CD14-positive monocyte (primary cell): ENCODE results near the gene SPNS1. TPM values are rescaled to one million over a fixed set of nuclear protein-coding genes. Genes with fewer than 3 reads are reported as not detected.

ENCODE experiments used
- DNase-seq, 3 donors: peaks; one replicate each; pipeline ENCODE4 v3.0.0-alpha.2; 2011 to 2022
- H2AFZ ChIP-seq: 2 replicates; pipeline ENCODE4 v1.6.0; 2012; ENCODE audit warnings: mild to moderate bottlenecking, low read depth, low read length, inconsistent platforms; ENCODE audit not compliant: insufficient read depth, poor library complexity, severe bottlenecking
- H3K27ac ChIP-seq, 2 donors: 1 replicate in 1 of 2; 2 replicates in 1 of 2; pipeline ENCODE4 v1.5.1; 2012 to 2013; ENCODE audit warnings: low read length in 2 of 2, control low read depth in 1 of 2, inconsistent platforms in 1 of 2, low read depth in 1 of 2, mild to moderate bottlenecking in 1 of 2
- H3K27me3 ChIP-seq, 2 donors: one replicate each; pipeline versions ENCODE4 v1.6.0 to v1.6.1; 2011 to 2013; ENCODE audit warnings: low read length in 2 of 2; ENCODE audit not compliant: control insufficient read depth in 2 of 2, insufficient read depth in 2 of 2
- H3K36me3 ChIP-seq, 2 donors: replicated peaks in 1 of 2; 1 replicate in 1 of 2; 2 replicates in 1 of 2; pipeline versions ENCODE4 v1.5.1 to v1.6.1; 2012 to 2013; ENCODE audit warnings: low read length in 2 of 2, control low read depth in 1 of 2, inconsistent platforms in 1 of 2, mild to moderate bottlenecking in 1 of 2; ENCODE audit not compliant: insufficient read depth in 2 of 2, control insufficient read depth in 1 of 2
- H3K4me1 ChIP-seq, 2 donors: 1 replicate in 1 of 2; 2 replicates in 1 of 2; pipeline versions ENCODE4 v1.5.1 to v1.6.1; 2012 to 2013; ENCODE audit warnings: low read length in 2 of 2, control low read depth in 1 of 2, inconsistent platforms in 1 of 2, mild to moderate bottlenecking in 1 of 2, moderate library complexity in 1 of 2; ENCODE audit not compliant: insufficient read depth in 2 of 2, control insufficient read depth in 1 of 2
- H3K4me2 ChIP-seq: replicated peaks from 2 replicates; pipeline ENCODE3; 2012; ENCODE audit warnings: low read length, moderate library complexity, mild to moderate bottlenecking; ENCODE audit not compliant: poor library complexity, severe bottlenecking; ENCODE audit errors: extremely low read depth
- H3K4me3 ChIP-seq, 3 experiments: fragments of 200-600 bp in 1 of 3; sonication (generic) in 1 of 3; replicated peaks in 1 of 3; 1 replicate in 2 of 3; 2 replicates in 1 of 3; pipeline ENCODE4 v1.5.1; 2011 to 2013; ENCODE audit warnings: low read length in 3 of 3, mild to moderate bottlenecking in 3 of 3, control low read depth in 2 of 3, low read depth in 2 of 3, inconsistent platforms in 1 of 3, moderate library complexity in 1 of 3
- H3K79me2 ChIP-seq: 2 replicates; pipeline ENCODE4 v1.6.0; 2012; ENCODE audit warnings: mild to moderate bottlenecking, control low read depth, inconsistent platforms, low read length, moderate library complexity; ENCODE audit not compliant: insufficient read depth
- H3K9ac ChIP-seq: 2 replicates; pipeline ENCODE4 v1.6.0; 2017; ENCODE audit warnings: low read length, mild to moderate bottlenecking; ENCODE audit not compliant: insufficient read depth, poor library complexity, severe bottlenecking
- H3K9me3 ChIP-seq, 2 donors: replicated peaks in 1 of 2; 1 replicate in 1 of 2; 2 replicates in 1 of 2; pipeline versions ENCODE4 v1.5.1 to v1.6.1; 2012 to 2013; ENCODE audit warnings: low read length in 2 of 2, control low read depth in 1 of 2; ENCODE audit not compliant: control insufficient read depth in 1 of 2, insufficient read depth in 1 of 2
- H4K20me1 ChIP-seq: 2 replicates; pipeline ENCODE4 v1.6.0; 2012; ENCODE audit warnings: mild to moderate bottlenecking, low read length, control low read depth, moderate library complexity; ENCODE audit not compliant: insufficient read depth
- H3K27ac Mint-ChIP-seq, 7 donors: one replicate each; pipeline ENCODE4 v1.8.0; 2020; ENCODE audit warnings: mild to moderate bottlenecking in 7 of 7, mixed read lengths in 7 of 7, moderate library complexity in 6 of 7, inconsistent platforms in 2 of 7
- H3K27me3 Mint-ChIP-seq, 3 donors: one replicate each; pipeline ENCODE4 v1.8.0; 2021 to 2022; ENCODE audit warnings: low read depth in 3 of 3, mild to moderate bottlenecking in 3 of 3, mixed read lengths in 3 of 3, moderate library complexity in 3 of 3, inconsistent platforms in 1 of 3
- H3K36me3 Mint-ChIP-seq, 2 donors: one replicate each; pipeline ENCODE4 v1.8.0; 2020; ENCODE audit warnings: mixed read lengths in 2 of 2, inconsistent platforms in 1 of 2, mild to moderate bottlenecking in 1 of 2
- H3K4me1 Mint-ChIP-seq: one replicate; pipeline ENCODE4 v1.8.0; 2020; ENCODE audit warnings: mild to moderate bottlenecking, mixed read lengths
- H3K4me3 Mint-ChIP-seq, 2 donors: one replicate each; pipeline ENCODE4 v1.8.0; 2020; ENCODE audit warnings: mild to moderate bottlenecking in 2 of 2, mixed read lengths in 2 of 2, moderate library complexity in 1 of 2
- H3K9me3 Mint-ChIP-seq, 7 donors: one replicate each; pipeline ENCODE4 v1.8.0; 2020 to 2022; ENCODE audit warnings: mixed read lengths in 7 of 7, mild to moderate bottlenecking in 6 of 7, moderate library complexity in 6 of 7, inconsistent platforms in 2 of 7
- CTCF ChIP-seq: fragments of 200-600 bp; IDR thresholded peaks from one replicate; pipeline ENCODE4 v1.8.0; 2022; ENCODE audit warnings: antibody characterized with exemption, mild to moderate bottlenecking
- WGBS: methylation state at CpG from one replicate; pipeline ENCODE4 v1.1.5; 2013; ENCODE audit warnings: missing lambda C conversion rate; ENCODE audit not compliant: insufficient coverage; 5-methylcytosine and 5-hydroxymethylcytosine counted together
- intact Hi-C, 2 donors: fragments of 100-400 bp; cut with micrococcal nuclease; formaldehyde crosslinking; loops; one replicate each; pipeline versions ENCODE4 v1.15.0 to v1.15.1; 2023
- polyA plus RNA-seq, 3 donors: library from polyadenylated mRNA; depleted of rRNA in 1 of 3; unstranded in 2 of 3; stranded (reverse) in 1 of 3; fragments of 300-500 nt in 2 of 3; fragments of >200 nt in 1 of 3; fragmentation: Illumina TruSeq in 2 of 3; gene quantifications; 1 replicate in 2 of 3; 2 replicates in 1 of 3; pipeline ENCODE4 v1.2.3, GENCODE V29; 2012 to 2021

Gene SPNS1
- polyA plus RNA-seq, 3 donors = 93.4 to 104 (median 97.2) TPM

DNA sequence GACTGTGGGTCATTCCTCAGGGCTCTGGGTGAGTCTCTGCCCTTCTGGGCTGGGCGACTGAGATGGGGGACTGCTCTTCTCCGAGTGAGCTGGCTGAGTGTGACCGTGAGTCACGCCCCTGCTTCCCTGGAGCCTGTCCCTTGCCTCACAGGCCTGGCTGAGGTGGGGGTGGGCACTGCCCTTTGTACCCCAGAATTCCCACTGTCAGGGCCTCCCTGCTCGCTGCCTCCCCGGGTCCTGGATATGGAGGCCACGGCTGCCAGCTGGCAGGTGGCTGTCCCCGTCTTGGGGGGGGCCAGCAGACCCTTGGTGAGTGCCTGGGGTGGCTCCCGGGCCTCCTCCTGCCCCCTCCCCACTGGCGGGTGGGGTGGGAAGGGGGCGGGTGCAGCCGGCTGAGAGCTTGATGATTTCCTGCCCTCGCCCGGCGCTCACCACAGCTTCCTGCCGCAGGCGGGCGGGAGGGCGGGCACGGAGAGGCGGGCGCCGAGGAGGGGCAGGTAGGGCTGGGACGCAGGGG lies 10.1 kb downstream of the SPNS1 start, which contains the start of gene LAT:
Gene LAT, plus strand, starts transcription at position 434 of the 517 bp plus-strand sequence. CDS start 366 bp downstream, outside the sequence.
- Histone ChIP-seq H3K4me3 (peak within 1 kb of the TSS in 2 of 3 experiments; percentile 15 to 65), H3K4me2 (peak within 1 kb of the TSS; percentile 73)
- whole genome bisulfite sequencing = 1% methylated on average over 14 of the region's 24 CpGs

More for the DNA sequence above, 10.1 kb downstream of the SPNS1 start, which contains the start of gene LAT:
- peaks cover 70 to 85% of the 10 kb centered on the region in 2 donors for H3K36me3 ChIP-seq
- peaks cover 24% of the 10 kb centered on the region for H4K20me1 ChIP-seq
- H3K9ac ChIP-seq = peak within 1 kb of the TSS; percentile 56
- H3K9me3 ChIP-seq = peaks cover 0 to 23% of the 10 kb centered on the region in 2 donors
- peaks cover 21% of the 10 kb centered on the region for H3K4me1 Mint-ChIP-seq
- peaks cover 0 to 4% of the 10 kb centered on the region in 2 donors for H3K27me3 ChIP-seq
- no peak for TF ChIP-seq CTCF
- peak within 1 kb of the TSS; percentile 50 for H2AFZ ChIP-seq
- peaks cover 76 to 93% of the 10 kb centered on the region in 2 donors for H3K36me3 Mint-ChIP-seq
- peaks cover 20 to 21% of the 10 kb centered on the region in 2 donors for H3K4me1 ChIP-seq
- H3K9me3 Mint-ChIP-seq = peaks cover 17 to 33% (median 24%) of the 10 kb centered on the region in 7 donors
- peaks cover 6 to 23% (median 21%) of the 10 kb centered on the region in 3 donors for H3K27me3 Mint-ChIP-seq
- H3K4me3 Mint-ChIP-seq = peak within 1 kb of the TSS; percentile 64 to 80
- H3K27ac ChIP-seq = peak within 1 kb of the TSS in 1 of 2 donors; percentile 56
- peak within 1 kb of the TSS in 3 of 7 donors; percentile 15 to 72 (median 20) for H3K27ac Mint-ChIP-seq
- intact Hi-C loops = no loop called here
- peak; percentile 69 to 87 (median 76) for DNase-seq
- H3K79me2 ChIP-seq = no peaks in the 10 kb centered on the region
